Pancreas (tissue), 10 donors: ENCODE results near the gene MGST1. TPM values are rescaled to one million over a fixed set of nuclear protein-coding genes. Genes with fewer than 3 reads are reported as not detected.
A peak's percentile ranks its signal among the peaks of the same experiment; 100 is the strongest.

ENCODE experiments used
- ATAC-seq, 4 donors: fragments of 200-7000 bp; cut with Tn5 transposase; one replicate each; pipeline versions ENCODE4 v1.8.0 to v1.9.1; 2020; ENCODE audit warnings: mild to moderate bottlenecking in 4 of 4, moderate library complexity in 4 of 4
- DNase-seq, 6 donors: peaks; one replicate each; pipeline ENCODE4 v3.0.0-alpha.2; 2020
- FAIRE-seq: peaks from 2 replicates; lab custom pipeline; 2012; peaks lifted over from hg19 to GRCh38; lab: Jason Lieb, UNC
- H3K27ac ChIP-seq, 4 donors: fragments of 200-600 bp; sonication (generic); 1 replicate in 3 of 4; 2 replicates in 1 of 4; pipeline versions ENCODE4 v1.5.0 to v1.8.0; 2020
- H3K27me3 ChIP-seq, 4 donors: fragments of 200-600 bp; one replicate each; pipeline ENCODE4 v1.8.0; 2021
- H3K36me3 ChIP-seq, 3 donors: fragments of 200-600 bp; sonication (generic) in 1 of 3; one replicate each; pipeline versions ENCODE4 v1.5.0 to v1.8.0; 2020 to 2021
- H3K4me1 ChIP-seq, 3 donors: fragments of 200-600 bp; one replicate each; pipeline ENCODE4 v1.8.0; 2021
- H3K4me3 ChIP-seq, 4 donors: fragments of 200-600 bp; sonication (generic) in 2 of 4; one replicate each; pipeline versions ENCODE4 v1.5.0 to v1.8.0; 2020 to 2021
- H3K9me3 ChIP-seq, 4 donors: fragments of 200-600 bp; one replicate each; pipeline ENCODE4 v1.8.0; 2021
- CTCF ChIP-seq, 4 donors: fragments of 200-600 bp; sonication (generic) in 3 of 4; IDR thresholded peaks; one replicate each; pipeline versions ENCODE4 v1.5.0 to v1.8.0; 2021; ENCODE audit warnings: antibody characterized with exemption in 4 of 4
- WGBS, 2 donors: extraction: QIAGEN DNeasy Blood & Tissue Kit; methylation state at CpG; one replicate each; pipeline ENCODE4 v1.1.7; 2013; 5-methylcytosine and 5-hydroxymethylcytosine counted together
- intact Hi-C, 3 donors: fragments of 100-400 bp; cut with DNase I; formaldehyde crosslinking; loops; one replicate each; pipeline versions ENCODE4 v1.11.1 to v1.14.2; 2022
- polyA plus RNA-seq, 2 donors: library from polyadenylated mRNA; stranded (reverse); fragments of 200-250 nt; gene quantifications; one replicate each; pipeline ENCODE4 v1.2.3, GENCODE V29; 2013
- total RNA-seq, 6 donors: library from RNA; stranded (reverse); fragmentation: NEBNext Ultra II Directional in 4 of 6; extraction: Animal tissue kit (Norgen Biotek cat#: 25700) in 4 of 6; gene quantifications; one replicate each; pipeline versions ENCODE4 v1.2.1 to v1.2.4, GENCODE V29; 2021 to 2023
- donor health status: healthy with polysubstance abuse.
- donor health status: DM: no; HTN: no; CAD: no; lungs with moderate emphysema.
- donor health status: DM: no; HTN: no; CAD: no.
- donor health status: control.
- donor health status: control.
- donor health status: Bipolar disorder and iron deficiency.
- donor health status: DM: yes; HTN: yes; CAD: no.
- donor health status: DM: no; HTN: no; CAD: no.
- donor health status: DM: no; HTN: no; CAD: no.
- donor health status: DM: yes; HTN: yes; CAD: no.

MGST1 gene
- total and polyA plus RNA-seq, 8 donors: 26.8 to 69.4 (median 53.4) TPM

- H3K4me1 ChIP-seq: no peaks in the 10 kb centered on the region
- no peak for DNase-seq
- no peaks in the 10 kb centered on the region for H3K9me3 ChIP-seq
- no peak overlapping the region for H3K27ac ChIP-seq
- H3K4me3 ChIP-seq: no peak overlapping the region
- no peak for TF ChIP-seq CTCF (IDR thresholded peaks at IDR 0.05)
- intact Hi-C loops: no loop called here
- no peaks in the 10 kb centered on the region for H3K27me3 ChIP-seq
- ATAC-seq: no peak
- H3K36me3 ChIP-seq: no peaks in the 10 kb centered on the region
- 79 to 83% methylated on average over 3 of the region's 3 CpGs for WGBS, 2 donors
- no peak for FAIRE-seq
These were observed 22.7 kb upstream of the MGST1 start for GRCh38 chr12:16324772-16325171.

- Histone ChIP-seq H3K36me3 (no peaks in the 10 kb centered on the region), H3K4me1 (no peaks in the 10 kb centered on the region), H3K27ac (no peak overlapping the region), H3K4me3 (no peak overlapping the region), H3K27me3 (no peaks in the 10 kb centered on the region), H3K9me3 (no peaks in the 10 kb centered on the region)
- peak in 1 of 6 donors; percentile 25 for DNase-seq
- intact Hi-C loops: no loop called here
- 3 to 6% methylated on average over 3 of the region's 3 CpGs for WGBS, 2 donors
- TF ChIP-seq CTCF (IDR thresholded peaks at IDR 0.05): no peak
- no peak for ATAC-seq
- no peak for FAIRE-seq
These were observed 22.0 kb upstream of the MGST1 start for GRCh38 chr12:16325426-16325825.

GRCh38 chr12:16327963-16328362 lies 19.5 kb upstream of the MGST1 start:
- H3K9me3 ChIP-seq: no peaks in the 10 kb centered on the region
- FAIRE-seq (no peak), DNase-seq (no peak), ATAC-seq (no peak)
- no peaks in the 10 kb centered on the region for H3K4me1 ChIP-seq
- intact Hi-C loops: no loop called here
- no peaks in the 10 kb centered on the region for H3K27me3 ChIP-seq
- H3K36me3 ChIP-seq: no peaks in the 10 kb centered on the region
- WGBS, 2 donors: 87 to 91% methylated on average over 1 of the region's 1 CpG
- no peak overlapping the region for H3K27ac ChIP-seq
- no peak overlapping the region for H3K4me3 ChIP-seq
- no peak for TF ChIP-seq CTCF (IDR thresholded peaks at IDR 0.05)

- no peak overlapping the region for H3K4me3 ChIP-seq
- FAIRE-seq: no peak
- no peaks in the 10 kb centered on the region for H3K4me1 ChIP-seq
- no peaks in the 10 kb centered on the region for H3K27me3 ChIP-seq
- peak in 3 of 4 donors; percentile 40 to 70 (median 44) for ATAC-seq
- no peaks in the 10 kb centered on the region for H3K9me3 ChIP-seq
- H3K27ac ChIP-seq: no peak overlapping the region
- H3K36me3 ChIP-seq: no peaks in the 10 kb centered on the region
- WGBS, 2 donors: 20 to 27% methylated on average over 2 of the region's 2 CpGs
- intact Hi-C loops: no loop called here
- TF ChIP-seq CTCF (IDR thresholded peaks at IDR 0.05): no peak
- DNase-seq: no peak
These were observed 17.9 kb upstream of the MGST1 start for GRCh38 chr12:16329594-16329993.

- Histone ChIP-seq H3K4me3 (no peak overlapping the region), H3K9me3 (no peaks in the 10 kb centered on the region), H3K27me3 (no peaks in the 10 kb centered on the region), H3K27ac (no peak overlapping the region), H3K4me1 (no peaks in the 10 kb centered on the region), H3K36me3 (no peaks in the 10 kb centered on the region)
- FAIRE-seq (no peak), DNase-seq (no peak), ATAC-seq (no peak)
- TF ChIP-seq CTCF (IDR thresholded peaks at IDR 0.05): no peak
- WGBS, 2 donors: 79 to 81% methylated on average over 4 of the region's 4 CpGs
- intact Hi-C loops: no loop called here
These were observed 16.9 kb upstream of the MGST1 start for GRCh38 chr12:16330560-16330959.
